Measurements from ENCODE around the gene FAM163B.

FAM163B gene

GRCh38 chr9:133615186-133615585 lies 6.0 kb upstream of the FAM163B start:
- Histone ChIP-seq H3K4me1 (ENCODE audit: control insufficient read depth, insufficient read depth, low read length, unreplicated experiment) (no peaks in the 10 kb centered on the region), H3K27me3 (ENCODE audit: insufficient read depth, low read length) (peaks cover 99% of the 10 kb centered on the region), H2AFZ (ENCODE audit: low read length, unreplicated experiment) (no peak overlapping the region), H3K36me3 (ENCODE audit: insufficient read depth, low read length) (no peaks in the 10 kb centered on the region), H3K27ac (ENCODE audit: low read depth, low read length) (no peak overlapping the region), H3K4me3 (ENCODE audit: low read depth, low read length) (no peak overlapping the region), H3K79me2 (ENCODE audit: control insufficient read depth, insufficient read depth, low read length, unreplicated experiment) (no peaks in the 10 kb centered on the region)

- no peaks in the 10 kb centered on the region for H3K36me3 ChIP-seq (ENCODE audit: insufficient read depth, low read length)
- H3K27me3 ChIP-seq (ENCODE audit: insufficient read depth, low read length), result peaks cover 98% of the 10 kb centered on the region
- H3K27ac ChIP-seq (ENCODE audit: low read depth, low read length), result no peak overlapping the region
- no peaks in the 10 kb centered on the region for H3K79me2 ChIP-seq (ENCODE audit: control insufficient read depth, insufficient read depth, low read length, unreplicated experiment)
- no peak overlapping the region for H2AFZ ChIP-seq (ENCODE audit: low read length, unreplicated experiment)
- H3K4me1 ChIP-seq (ENCODE audit: control insufficient read depth, insufficient read depth, low read length, unreplicated experiment), result no peaks in the 10 kb centered on the region
- H3K4me3 ChIP-seq (ENCODE audit: low read depth, low read length), result no peak overlapping the region
These were observed 5.5 kb upstream of the FAM163B start for GRCh38 chr9:133614678-133615077.

- Histone ChIP-seq H3K27ac (ENCODE audit: low read depth, low read length) (no peak overlapping the region), H3K4me1 (ENCODE audit: control insufficient read depth, insufficient read depth, low read length, unreplicated experiment) (no peaks in the 10 kb centered on the region), H3K36me3 (ENCODE audit: insufficient read depth, low read length) (no peaks in the 10 kb centered on the region), H2AFZ (ENCODE audit: low read length, unreplicated experiment) (no peak overlapping the region), H3K27me3 (ENCODE audit: insufficient read depth, low read length) (peaks cover 96% of the 10 kb centered on the region), H3K79me2 (ENCODE audit: control insufficient read depth, insufficient read depth, low read length, unreplicated experiment) (no peaks in the 10 kb centered on the region), H3K4me3 (ENCODE audit: low read depth, low read length) (no peak overlapping the region)
These were observed 4.9 kb upstream of the FAM163B start for GRCh38 chr9:133614056-133614455.

- H3K27ac ChIP-seq (ENCODE audit: low read depth, low read length), result no peak overlapping the region
- H3K4me1 ChIP-seq (ENCODE audit: control insufficient read depth, insufficient read depth, low read length, unreplicated experiment), result no peaks in the 10 kb centered on the region
- no peak overlapping the region for H3K4me3 ChIP-seq (ENCODE audit: low read depth, low read length)
- no peak overlapping the region for H2AFZ ChIP-seq (ENCODE audit: low read length, unreplicated experiment)
- peaks cover 95% of the 10 kb centered on the region for H3K27me3 ChIP-seq (ENCODE audit: insufficient read depth, low read length)
- H3K79me2 ChIP-seq (ENCODE audit: control insufficient read depth, insufficient read depth, low read length, unreplicated experiment), result no peaks in the 10 kb centered on the region
- no peaks in the 10 kb centered on the region for H3K36me3 ChIP-seq (ENCODE audit: insufficient read depth, low read length)
These were observed 4.2 kb upstream of the FAM163B start for GRCh38 chr9:133613432-133613831.

GRCh38 chr9:133612816-133613215 lies 3.6 kb upstream of the FAM163B start:
- no peak overlapping the region for H3K4me3 ChIP-seq (ENCODE audit: low read depth, low read length)
- H3K4me1 ChIP-seq (ENCODE audit: control insufficient read depth, insufficient read depth, low read length, unreplicated experiment), result no peaks in the 10 kb centered on the region
- H3K27me3 ChIP-seq (ENCODE audit: insufficient read depth, low read length), result peaks cover 95% of the 10 kb centered on the region
- no peak overlapping the region for H3K27ac ChIP-seq (ENCODE audit: low read depth, low read length)
- no peaks in the 10 kb centered on the region for H3K36me3 ChIP-seq (ENCODE audit: insufficient read depth, low read length)
- H2AFZ ChIP-seq (ENCODE audit: low read length, unreplicated experiment), result no peak overlapping the region
- H3K79me2 ChIP-seq (ENCODE audit: control insufficient read depth, insufficient read depth, low read length, unreplicated experiment), result no peaks in the 10 kb centered on the region

- Histone ChIP-seq H3K27me3 (ENCODE audit: insufficient read depth, low read length) (peaks cover 95% of the 10 kb centered on the region), H2AFZ (ENCODE audit: low read length, unreplicated experiment) (no peak overlapping the region), H3K27ac (ENCODE audit: low read depth, low read length) (no peak overlapping the region), H3K4me1 (ENCODE audit: control insufficient read depth, insufficient read depth, low read length, unreplicated experiment) (no peaks in the 10 kb centered on the region), H3K36me3 (ENCODE audit: insufficient read depth, low read length) (no peaks in the 10 kb centered on the region), H3K79me2 (ENCODE audit: control insufficient read depth, insufficient read depth, low read length, unreplicated experiment) (no peaks in the 10 kb centered on the region), H3K4me3 (ENCODE audit: low read depth, low read length) (no peak overlapping the region)
These were observed 2.9 kb upstream of the FAM163B start for GRCh38 chr9:133612051-133612450.

- Histone ChIP-seq H3K4me3 (ENCODE audit: low read depth, low read length) (no peak overlapping the region), H3K27me3 (ENCODE audit: insufficient read depth, low read length) (peaks cover 95% of the 10 kb centered on the region), H3K4me1 (ENCODE audit: control insufficient read depth, insufficient read depth, low read length, unreplicated experiment) (no peaks in the 10 kb centered on the region), H3K36me3 (ENCODE audit: insufficient read depth, low read length) (no peaks in the 10 kb centered on the region), H2AFZ (ENCODE audit: low read length, unreplicated experiment) (no peak overlapping the region), H3K79me2 (ENCODE audit: control insufficient read depth, insufficient read depth, low read length, unreplicated experiment) (no peaks in the 10 kb centered on the region), H3K27ac (ENCODE audit: low read depth, low read length) (no peak overlapping the region)
These were observed 1.7 kb upstream of the FAM163B start for GRCh38 chr9:133610845-133611244.

GRCh38 chr9:133608889-133609288 lies 300 bp downstream of the FAM163B start:
- H3K4me3 ChIP-seq (ENCODE audit: low read depth, low read length), result no peak overlapping the region
- no peaks in the 10 kb centered on the region for H3K36me3 ChIP-seq (ENCODE audit: insufficient read depth, low read length)
- H3K27me3 ChIP-seq (ENCODE audit: insufficient read depth, low read length), result peaks cover 87% of the 10 kb centered on the region
- H3K79me2 ChIP-seq (ENCODE audit: control insufficient read depth, insufficient read depth, low read length, unreplicated experiment), result no peaks in the 10 kb centered on the region
- H3K4me1 ChIP-seq (ENCODE audit: control insufficient read depth, insufficient read depth, low read length, unreplicated experiment), result no peaks in the 10 kb centered on the region
- no peak overlapping the region for H2AFZ ChIP-seq (ENCODE audit: low read length, unreplicated experiment)
- no peak overlapping the region for H3K27ac ChIP-seq (ENCODE audit: low read depth, low read length)

- H3K27me3 ChIP-seq (ENCODE audit: insufficient read depth, low read length), result peaks cover 85% of the 10 kb centered on the region
- H3K27ac ChIP-seq (ENCODE audit: low read depth, low read length), result no peak overlapping the region
These were observed 807 bp downstream of the FAM163B start for GRCh38 chr9:133608382-133608781.

GRCh38 chr9:133607976-133608375 lies 1.2 kb downstream of the FAM163B start:
- H3K4me1 ChIP-seq (ENCODE audit: control insufficient read depth, insufficient read depth, low read length, unreplicated experiment), result no peaks in the 10 kb centered on the region
- H3K4me3 ChIP-seq (ENCODE audit: low read depth, low read length), result no peak overlapping the region
- H3K27ac ChIP-seq (ENCODE audit: low read depth, low read length), result no peak overlapping the region
- H3K36me3 ChIP-seq (ENCODE audit: insufficient read depth, low read length), result no peaks in the 10 kb centered on the region
- H3K27me3 ChIP-seq (ENCODE audit: insufficient read depth, low read length), result peaks cover 85% of the 10 kb centered on the region
- no peak overlapping the region for H2AFZ ChIP-seq (ENCODE audit: low read length, unreplicated experiment)
- no peaks in the 10 kb centered on the region for H3K79me2 ChIP-seq (ENCODE audit: control insufficient read depth, insufficient read depth, low read length, unreplicated experiment)

More at GRCh38 chr9:133608382-133608781, 807 bp downstream of the FAM163B start:
- no peaks in the 10 kb centered on the region for H3K79me2 ChIP-seq (ENCODE audit: control insufficient read depth, insufficient read depth, low read length, unreplicated experiment)
- H2AFZ ChIP-seq (ENCODE audit: low read length, unreplicated experiment), result no peak overlapping the region
- no peak overlapping the region for H3K4me3 ChIP-seq (ENCODE audit: low read depth, low read length)
- H3K36me3 ChIP-seq (ENCODE audit: insufficient read depth, low read length), result no peaks in the 10 kb centered on the region
- H3K4me1 ChIP-seq (ENCODE audit: control insufficient read depth, insufficient read depth, low read length, unreplicated experiment), result no peaks in the 10 kb centered on the region

GRCh38 chr9:133607381-133607780 lies 1.8 kb downstream of the FAM163B start:
- Histone ChIP-seq H2AFZ (ENCODE audit: low read length, unreplicated experiment) (no peak overlapping the region), H3K27ac (ENCODE audit: low read depth, low read length) (no peak overlapping the region), H3K4me1 (ENCODE audit: control insufficient read depth, insufficient read depth, low read length, unreplicated experiment) (no peaks in the 10 kb centered on the region), H3K79me2 (ENCODE audit: control insufficient read depth, insufficient read depth, low read length, unreplicated experiment) (no peaks in the 10 kb centered on the region), H3K27me3 (ENCODE audit: insufficient read depth, low read length) (peaks cover 85% of the 10 kb centered on the region), H3K36me3 (ENCODE audit: insufficient read depth, low read length) (no peaks in the 10 kb centered on the region), H3K4me3 (ENCODE audit: low read depth, low read length) (no peak overlapping the region)
